Fibroblast of the aortic adventitia (primary cell): ENCODE measurements around the gene PRKAG2. TPM values are rescaled to one million over a fixed set of nuclear protein-coding genes. Genes with fewer than 3 reads are reported as not detected.
A peak's percentile ranks its signal among the peaks of the same experiment; 100 is the strongest.

ENCODE experiments used
- DNase-seq: peaks from one replicate; pipeline ENCODE4 v3.0.0-alpha.2; 2010; ENCODE audit warnings: low read depth
- H3K4me3 ChIP-seq: 2 replicates; pipeline ENCODE4 v1.5.1; 2011; ENCODE audit warnings: low read depth, mild to moderate bottlenecking, control low read depth, low read length, moderate library complexity
- total RNA-seq: library from RNA; depleted of rRNA; stranded (reverse); fragments of >200 nt; gene quantifications from 2 replicates; pipeline ENCODE4 v1.2.3, GENCODE V29; 2012; ENCODE audit warnings: low replicate concordance
- TF ChIP-seq, protein P1 (sequence below): IDR thresholded peaks from 2 replicates; pipeline ENCODE4 v1.5.1; 2011; ENCODE audit warnings: mild to moderate bottlenecking, low read length, control low read depth, inconsistent platforms; ENCODE audit not compliant: insufficient read depth

Gene PRKAG2
- 9.6 and 10.0 TPM in 2 replicates for total RNA-seq

- TF ChIP-seq, protein P1, sequence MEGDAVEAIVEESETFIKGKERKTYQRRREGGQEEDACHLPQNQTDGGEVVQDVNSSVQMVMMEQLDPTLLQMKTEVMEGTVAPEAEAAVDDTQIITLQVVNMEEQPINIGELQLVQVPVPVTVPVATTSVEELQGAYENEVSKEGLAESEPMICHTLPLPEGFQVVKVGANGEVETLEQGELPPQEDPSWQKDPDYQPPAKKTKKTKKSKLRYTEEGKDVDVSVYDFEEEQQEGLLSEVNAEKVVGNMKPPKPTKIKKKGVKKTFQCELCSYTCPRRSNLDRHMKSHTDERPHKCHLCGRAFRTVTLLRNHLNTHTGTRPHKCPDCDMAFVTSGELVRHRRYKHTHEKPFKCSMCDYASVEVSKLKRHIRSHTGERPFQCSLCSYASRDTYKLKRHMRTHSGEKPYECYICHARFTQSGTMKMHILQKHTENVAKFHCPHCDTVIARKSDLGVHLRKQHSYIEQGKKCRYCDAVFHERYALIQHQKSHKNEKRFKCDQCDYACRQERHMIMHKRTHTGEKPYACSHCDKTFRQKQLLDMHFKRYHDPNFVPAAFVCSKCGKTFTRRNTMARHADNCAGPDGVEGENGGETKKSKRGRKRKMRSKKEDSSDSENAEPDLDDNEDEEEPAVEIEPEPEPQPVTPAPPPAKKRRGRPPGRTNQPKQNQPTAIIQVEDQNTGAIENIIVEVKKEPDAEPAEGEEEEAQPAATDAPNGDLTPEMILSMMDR: no peak
- H3K4me3 ChIP-seq: peak within 1 kb of the TSS; percentile 67
- DNase-seq: peak; percentile 25
Observed at GRCh38 chr7:151876899-151877777, at the start of gene PRKAG2. TSS of gene PRKAG2 (minus strand) at chr7:151877115. CDS start at chr7:151876620, 495 bp downstream.

DNA sequence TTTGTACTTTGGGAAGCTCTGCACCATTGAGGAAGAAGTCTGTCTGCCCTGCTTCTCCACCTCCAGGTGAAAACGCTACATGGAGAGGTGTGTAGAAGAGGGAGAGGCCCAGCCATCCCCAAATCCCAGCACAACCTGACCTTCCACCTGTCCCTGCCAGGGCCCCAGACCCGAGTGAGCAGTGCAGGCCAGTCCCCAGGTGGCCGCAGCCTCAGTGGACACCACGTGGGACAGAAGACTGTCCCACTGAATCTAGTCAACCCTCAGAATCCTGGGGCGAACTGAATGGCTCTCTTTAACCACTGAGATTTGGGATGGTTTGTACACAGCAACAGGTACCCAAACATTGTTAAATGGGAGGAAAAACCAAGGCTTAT lies 49.4 kb upstream of the PRKAG2 start:
- no peak for DNase-seq
- TF ChIP-seq, protein P1: no peak
- H3K4me3 ChIP-seq: no peak overlapping the region

- H3K4me3 ChIP-seq: no peak overlapping the region
- peak; percentile 51 for DNase-seq
- TF ChIP-seq, protein P1: no peak
Observed at GRCh38 chr7:151925446-151926335, 48.8 kb upstream of the PRKAG2 start.

GRCh38 chr7:151924508-151924907 lies 47.6 kb upstream of the PRKAG2 start:
- no peak for DNase-seq
- TF ChIP-seq, protein P1: no peak
- H3K4me3 ChIP-seq: no peak overlapping the region

- TF ChIP-seq, protein P1: no peak
- DNase-seq: no peak
- no peak overlapping the region for H3K4me3 ChIP-seq
Observed at GRCh38 chr7:151924001-151924400, 47.1 kb upstream of the PRKAG2 start.

GRCh38 chr7:151923097-151923876 lies 46.4 kb upstream of the PRKAG2 start:
- peak; percentile 40 for DNase-seq
- TF ChIP-seq, protein P1: no peak
- H3K4me3 ChIP-seq: no peak overlapping the region
